Cardiac fibroblast (primary cell): ENCODE data around the gene IGIP.
A peak's percentile ranks its signal among the peaks of the same experiment; 100 is the strongest.

Source experiments
- DNase-seq, 2 donors: peaks; one replicate each; pipeline versions ENCODE4 v3.0.0 to v3.0.0-alpha.2; 2010; ENCODE audit warnings: low read depth in 2 of 2
- H3K4me3 ChIP-seq, 2 donors: replicated peaks in 1 of 2; 1 replicate in 1 of 2; 2 replicates in 1 of 2; pipeline ENCODE4 v1.5.1; 2011; ENCODE audit warnings: low read depth in 2 of 2, low read length in 2 of 2, mild to moderate bottlenecking in 2 of 2, moderate library complexity in 1 of 2
- CTCF ChIP-seq: IDR thresholded peaks from one replicate; pipeline ENCODE4 v1.5.1; 2011; ENCODE audit warnings: low read depth, mild to moderate bottlenecking, low read length, inconsistent platforms

The IGIP gene

DNA sequence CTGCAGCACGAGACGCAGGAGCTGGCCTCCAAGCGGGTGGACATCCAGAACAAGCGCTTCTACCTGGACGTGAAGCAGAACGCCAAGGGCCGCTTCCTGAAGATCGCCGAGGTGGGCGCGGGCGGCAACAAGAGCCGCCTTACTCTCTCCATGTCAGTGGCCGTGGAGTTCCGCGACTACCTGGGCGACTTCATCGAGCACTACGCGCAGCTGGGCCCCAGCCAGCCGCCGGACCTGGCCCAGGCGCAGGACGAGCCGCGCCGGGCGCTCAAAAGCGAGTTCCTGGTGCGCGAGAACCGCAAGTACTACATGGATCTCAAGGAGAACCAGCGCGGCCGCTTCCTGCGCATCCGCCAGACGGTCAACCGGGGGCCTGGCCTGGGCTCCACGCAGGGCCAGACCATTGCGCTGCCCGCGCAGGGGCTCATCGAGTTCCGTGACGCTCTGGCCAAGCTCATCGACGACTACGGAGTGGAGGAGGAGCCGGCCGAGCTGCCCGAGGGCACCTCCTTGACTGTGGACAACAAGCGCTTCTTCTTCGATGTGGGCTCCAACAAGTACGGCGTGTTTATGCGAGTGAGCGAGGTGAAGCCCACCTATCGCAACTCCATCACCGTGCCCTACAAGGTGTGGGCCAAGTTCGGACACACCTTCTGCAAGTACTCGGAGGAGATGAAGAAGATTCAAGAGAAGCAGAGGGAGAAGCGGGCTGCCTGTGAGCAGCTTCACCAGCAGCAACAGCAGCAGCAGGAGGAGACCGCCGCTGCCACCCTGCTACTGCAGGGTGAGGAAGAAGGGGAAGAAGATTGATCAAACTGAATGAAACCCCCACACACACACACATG is 11.2 kb upstream of the IGIP start:
- no peak for TF ChIP-seq CTCF
- peak; percentile 67 to 69 for DNase-seq
- peak overlapping the region; percentile 69 for H3K4me3 ChIP-seq

GRCh38 chr5:140115186-140115500 is 10.6 kb upstream of the IGIP start:
- peak overlapping the region; percentile 69 for H3K4me3 ChIP-seq
- DNase-seq: no peak
- no peak for TF ChIP-seq CTCF

DNA sequence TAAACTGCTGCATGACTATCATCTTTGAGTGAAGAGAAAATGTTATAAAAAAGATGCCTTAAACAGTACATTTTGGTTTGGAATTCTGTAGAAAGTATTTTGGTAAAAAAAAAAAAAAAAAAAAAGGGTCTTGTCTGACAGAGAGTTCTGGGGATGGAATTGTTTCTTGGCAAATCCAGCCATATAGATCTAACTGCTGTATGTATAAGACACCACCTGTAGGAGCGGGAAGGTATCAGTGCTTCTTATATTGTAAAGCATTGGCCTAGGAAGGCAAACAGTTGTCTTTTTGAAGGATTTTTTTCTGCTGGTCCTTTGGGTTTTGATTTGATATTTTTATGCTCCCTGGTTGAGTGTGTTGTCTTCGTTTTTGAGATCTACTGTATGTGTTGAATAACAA is 9.0 kb upstream of the IGIP start:
- no peak for TF ChIP-seq CTCF
- no peak for DNase-seq
- no peak overlapping the region for H3K4me3 ChIP-seq

GRCh38 chr5:140117523-140117922 is 8.2 kb upstream of the IGIP start:
- no peak overlapping the region for H3K4me3 ChIP-seq
- no peak for TF ChIP-seq CTCF
- no peak for DNase-seq

DNA sequence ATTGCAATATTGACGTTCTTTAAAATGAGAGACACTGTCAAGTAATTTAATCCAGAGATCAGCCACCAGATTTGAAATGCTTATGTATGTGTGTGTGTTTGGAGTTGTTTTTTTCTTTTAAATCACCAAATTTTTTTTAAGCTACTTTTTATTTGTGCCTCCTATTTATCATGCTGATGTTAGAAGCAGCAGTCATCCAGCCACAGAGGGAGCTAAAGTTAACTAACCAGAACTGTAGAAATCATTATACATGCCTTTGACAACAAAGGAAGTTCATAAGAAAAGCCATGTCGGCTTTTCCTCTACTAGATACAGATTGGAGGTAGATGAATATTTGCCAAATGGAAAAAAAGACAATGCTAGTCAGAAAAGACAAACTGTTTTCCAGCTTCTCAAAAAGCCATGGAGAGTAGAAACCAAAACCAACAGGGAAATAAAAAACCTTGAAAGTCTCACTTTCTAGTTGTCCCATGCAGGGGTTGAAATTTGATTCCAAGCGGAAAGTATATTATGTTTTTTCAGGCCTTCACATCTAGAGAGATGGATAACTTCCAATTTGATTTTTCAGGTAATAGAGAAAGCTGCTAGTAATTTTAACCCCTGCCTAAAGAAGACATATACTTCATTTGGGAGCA is 7.3 kb upstream of the IGIP start:
- no peak overlapping the region for H3K4me3 ChIP-seq
- DNase-seq: peak in 1 of 2 donors; percentile 19
- TF ChIP-seq CTCF: no peak

GRCh38 chr5:140126315-140127012 is 727 bp downstream of the IGIP start:
- TF ChIP-seq CTCF: no peak
- no peak for DNase-seq
- H3K4me3 ChIP-seq: no peak overlapping the region
